T47D (cell line): ENCODE results near the gene VTCN1.
A peak's percentile ranks its signal among the peaks of the same experiment; 100 is the strongest.
"Not testable (repeated sequence)": the region's sequence is repeated elsewhere in the genome, so short reads cannot be mapped to it uniquely, and the experiment has no call there.

Experiments
- DNase-seq, 2 experiments: peaks; one replicate each; pipeline versions ENCODE4 v3.0.0 to v3.0.0-alpha.2; 2011 to 2012; ENCODE audit warnings: low read depth in 1 of 2, low spot score in 1 of 2
- JUND ChIP-seq: IDR thresholded peaks from 2 replicates; pipeline ENCODE4 v1.6.1; 2012; ENCODE audit warnings: low read depth
- in situ Hi-C: cut with HindIII; loops from 2 replicates; pipeline ENCODE4 v1.10.0; 2016; ENCODE audit warnings: low sequenced_read_pairs, low pct_unique_long_range_greater_than_20kb

The VTCN1 gene

GRCh38 chr1:117124661-117125060, 86.1 kb downstream of the VTCN1 start:
- in situ Hi-C loops, result no loop called here
- no peak for DNase-seq

GRCh38 chr1:117123274-117123673, 87.5 kb downstream of the VTCN1 start:
- in situ Hi-C loops, result no loop called here
- TF ChIP-seq JUND, result no peak
- no peak for DNase-seq

More at GRCh38 chr1:117124661-117125060, 86.1 kb downstream of the VTCN1 start:
- no peak for TF ChIP-seq JUND

- DNase-seq, result peak in 1 of 2 experiments; percentile 56
- in situ Hi-C loops, result no loop called here
- TF ChIP-seq JUND, result no peak
Measured at GRCh38 chr1:117122330-117123025, 88.2 kb downstream of the VTCN1 start.

- no peak for TF ChIP-seq JUND
- in situ Hi-C loops, result no loop called here
- DNase-seq, result peak; percentile 76 to 96
Measured at GRCh38 chr1:117121589-117122329, 89.0 kb downstream of the VTCN1 start, which contains the start of gene TRIM45. TSS of gene TRIM45 (minus strand) at chr1:117121749. CDS start at chr1:117121201, 548 bp downstream.

- DNase-seq, result peak; percentile 2 to 3
- in situ Hi-C loops, result no loop called here
- no peak for TF ChIP-seq JUND
Measured at GRCh38 chr1:117120774-117121588, 89.7 kb downstream of the VTCN1 start.

GRCh38 chr1:117119144-117119543, 91.6 kb downstream of the VTCN1 start:
- in situ Hi-C loops, result not testable (repeated sequence)

GRCh38 chr1:117118137-117118536, 92.6 kb downstream of the VTCN1 start:
- in situ Hi-C loops, result no loop called here

More at GRCh38 chr1:117119144-117119543, 91.6 kb downstream of the VTCN1 start:
- not testable (repeated sequence) for DNase-seq

GRCh38 chr1:117117697-117118096, 93.0 kb downstream of the VTCN1 start:
- no peak for DNase-seq
- no peak for TF ChIP-seq JUND
- in situ Hi-C loops, result no loop called here

More at GRCh38 chr1:117118137-117118536, 92.6 kb downstream of the VTCN1 start:
- no peak for DNase-seq
- TF ChIP-seq JUND, result no peak

- no peak for DNase-seq
- in situ Hi-C loops, result no loop called here
Measured at GRCh38 chr1:117116784-117117130, 94.0 kb downstream of the VTCN1 start.

GRCh38 chr1:117116090-117116783, 94.5 kb downstream of the VTCN1 start:
- no peak for DNase-seq
- in situ Hi-C loops, result no loop called here
- TF ChIP-seq JUND, result no peak

More at GRCh38 chr1:117116784-117117130, 94.0 kb downstream of the VTCN1 start:
- TF ChIP-seq JUND, result no peak

- no peak for DNase-seq
- in situ Hi-C loops, result no loop called here
- no peak for TF ChIP-seq JUND
Measured at GRCh38 chr1:117114877-117115276, 95.8 kb downstream of the VTCN1 start.

GRCh38 chr1:117113199-117113598, 97.5 kb downstream of the VTCN1 start:
- TF ChIP-seq JUND, result no peak
- no peak for DNase-seq
- in situ Hi-C loops, result no loop called here
